ENCODE data around the gene NECAP2.
"Not testable (repeated sequence)": the region's sequence is repeated elsewhere in the genome, so short reads cannot be mapped to it uniquely, and the experiment has no call there.

DNA sequence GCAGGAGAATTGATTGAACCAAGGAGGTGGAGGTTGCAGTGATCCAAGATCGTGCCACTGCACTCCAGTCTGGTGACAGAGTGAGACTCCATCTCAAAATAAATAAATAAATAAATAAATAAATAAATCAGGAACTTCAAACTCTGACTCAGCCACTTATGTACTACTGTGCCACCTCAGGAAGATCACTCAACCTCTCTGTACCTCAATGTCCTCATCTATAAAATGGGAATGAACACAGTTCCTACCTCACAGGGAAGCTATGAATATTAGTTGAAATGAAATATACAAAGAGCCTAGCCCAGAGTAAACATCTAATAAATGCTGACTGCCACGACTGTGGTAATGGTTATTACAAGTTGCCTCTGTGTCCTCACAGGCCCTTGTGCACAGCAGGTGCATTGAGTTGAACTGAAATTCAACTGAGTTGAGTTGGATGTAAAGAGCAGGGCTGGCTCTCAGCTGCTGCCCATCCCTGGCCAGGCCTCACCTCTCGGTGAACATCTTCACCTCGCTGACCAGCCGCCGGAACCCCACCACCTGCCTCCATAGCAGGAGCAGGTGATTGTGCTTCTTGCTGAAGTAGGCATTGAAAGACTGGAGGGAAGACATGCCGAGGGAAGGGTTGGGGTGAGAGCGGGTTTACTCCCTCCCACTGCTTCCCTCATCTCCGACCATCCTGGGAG lies 48.8 kb downstream of the NECAP2 start:
- not testable (repeated sequence) for TF ChIP-seq POLR2A (IDR thresholded peaks at IDR 0.05)
- TF ChIP-seq, protein P1, sequence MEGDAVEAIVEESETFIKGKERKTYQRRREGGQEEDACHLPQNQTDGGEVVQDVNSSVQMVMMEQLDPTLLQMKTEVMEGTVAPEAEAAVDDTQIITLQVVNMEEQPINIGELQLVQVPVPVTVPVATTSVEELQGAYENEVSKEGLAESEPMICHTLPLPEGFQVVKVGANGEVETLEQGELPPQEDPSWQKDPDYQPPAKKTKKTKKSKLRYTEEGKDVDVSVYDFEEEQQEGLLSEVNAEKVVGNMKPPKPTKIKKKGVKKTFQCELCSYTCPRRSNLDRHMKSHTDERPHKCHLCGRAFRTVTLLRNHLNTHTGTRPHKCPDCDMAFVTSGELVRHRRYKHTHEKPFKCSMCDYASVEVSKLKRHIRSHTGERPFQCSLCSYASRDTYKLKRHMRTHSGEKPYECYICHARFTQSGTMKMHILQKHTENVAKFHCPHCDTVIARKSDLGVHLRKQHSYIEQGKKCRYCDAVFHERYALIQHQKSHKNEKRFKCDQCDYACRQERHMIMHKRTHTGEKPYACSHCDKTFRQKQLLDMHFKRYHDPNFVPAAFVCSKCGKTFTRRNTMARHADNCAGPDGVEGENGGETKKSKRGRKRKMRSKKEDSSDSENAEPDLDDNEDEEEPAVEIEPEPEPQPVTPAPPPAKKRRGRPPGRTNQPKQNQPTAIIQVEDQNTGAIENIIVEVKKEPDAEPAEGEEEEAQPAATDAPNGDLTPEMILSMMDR (IDR thresholded peaks at IDR 0.05): not testable (repeated sequence)

Data from ovary (tissue), 3 donors.